ENCODE measurements around the gene KLK3.

Gene KLK3

GRCh38 chr19:50902640-50903039 lies 47.9 kb downstream of the KLK3 start:
- TF ChIP-seq, protein P1, sequence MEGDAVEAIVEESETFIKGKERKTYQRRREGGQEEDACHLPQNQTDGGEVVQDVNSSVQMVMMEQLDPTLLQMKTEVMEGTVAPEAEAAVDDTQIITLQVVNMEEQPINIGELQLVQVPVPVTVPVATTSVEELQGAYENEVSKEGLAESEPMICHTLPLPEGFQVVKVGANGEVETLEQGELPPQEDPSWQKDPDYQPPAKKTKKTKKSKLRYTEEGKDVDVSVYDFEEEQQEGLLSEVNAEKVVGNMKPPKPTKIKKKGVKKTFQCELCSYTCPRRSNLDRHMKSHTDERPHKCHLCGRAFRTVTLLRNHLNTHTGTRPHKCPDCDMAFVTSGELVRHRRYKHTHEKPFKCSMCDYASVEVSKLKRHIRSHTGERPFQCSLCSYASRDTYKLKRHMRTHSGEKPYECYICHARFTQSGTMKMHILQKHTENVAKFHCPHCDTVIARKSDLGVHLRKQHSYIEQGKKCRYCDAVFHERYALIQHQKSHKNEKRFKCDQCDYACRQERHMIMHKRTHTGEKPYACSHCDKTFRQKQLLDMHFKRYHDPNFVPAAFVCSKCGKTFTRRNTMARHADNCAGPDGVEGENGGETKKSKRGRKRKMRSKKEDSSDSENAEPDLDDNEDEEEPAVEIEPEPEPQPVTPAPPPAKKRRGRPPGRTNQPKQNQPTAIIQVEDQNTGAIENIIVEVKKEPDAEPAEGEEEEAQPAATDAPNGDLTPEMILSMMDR (IDR thresholded peaks at IDR 0.05; ENCODE audit: low read depth, low read length) = no peak
- H3K4me3 ChIP-seq (ENCODE audit: low read depth, low read length) = no peak overlapping the region

- TF ChIP-seq, protein P1 (IDR thresholded peaks at IDR 0.05; ENCODE audit: low read depth, low read length) = peak; percentile 21; the same call in 1 of the 2 replicates
Observed at GRCh38 chr19:50906217-50906616, 51.5 kb downstream of the KLK3 start.

GRCh38 chr19:50908336-50908735 lies 53.6 kb downstream of the KLK3 start:
- H3K4me3 ChIP-seq (ENCODE audit: low read depth, low read length) = no peak overlapping the region
- TF ChIP-seq, protein P1 (IDR thresholded peaks at IDR 0.05; ENCODE audit: low read depth, low read length) = no peak

More at GRCh38 chr19:50906217-50906616, 51.5 kb downstream of the KLK3 start:
- H3K4me3 ChIP-seq (ENCODE audit: low read depth, low read length) = no peak overlapping the region

- TF ChIP-seq, protein P1 (IDR thresholded peaks at IDR 0.05; ENCODE audit: low read depth, low read length) = no peak
- no peak overlapping the region for H3K4me3 ChIP-seq (ENCODE audit: low read depth, low read length)
Observed at GRCh38 chr19:50909240-50910070, 54.7 kb downstream of the KLK3 start.

Data from WI38 (cell line).